ENCODE data around the gene HIPK4.
A peak's percentile ranks its signal among the peaks of the same experiment; 100 is the strongest.
"Not testable (repeated sequence)": the region's sequence is repeated elsewhere in the genome, so short reads cannot be mapped to it uniquely, and the experiment has no call there.

HIPK4 gene

DNA sequence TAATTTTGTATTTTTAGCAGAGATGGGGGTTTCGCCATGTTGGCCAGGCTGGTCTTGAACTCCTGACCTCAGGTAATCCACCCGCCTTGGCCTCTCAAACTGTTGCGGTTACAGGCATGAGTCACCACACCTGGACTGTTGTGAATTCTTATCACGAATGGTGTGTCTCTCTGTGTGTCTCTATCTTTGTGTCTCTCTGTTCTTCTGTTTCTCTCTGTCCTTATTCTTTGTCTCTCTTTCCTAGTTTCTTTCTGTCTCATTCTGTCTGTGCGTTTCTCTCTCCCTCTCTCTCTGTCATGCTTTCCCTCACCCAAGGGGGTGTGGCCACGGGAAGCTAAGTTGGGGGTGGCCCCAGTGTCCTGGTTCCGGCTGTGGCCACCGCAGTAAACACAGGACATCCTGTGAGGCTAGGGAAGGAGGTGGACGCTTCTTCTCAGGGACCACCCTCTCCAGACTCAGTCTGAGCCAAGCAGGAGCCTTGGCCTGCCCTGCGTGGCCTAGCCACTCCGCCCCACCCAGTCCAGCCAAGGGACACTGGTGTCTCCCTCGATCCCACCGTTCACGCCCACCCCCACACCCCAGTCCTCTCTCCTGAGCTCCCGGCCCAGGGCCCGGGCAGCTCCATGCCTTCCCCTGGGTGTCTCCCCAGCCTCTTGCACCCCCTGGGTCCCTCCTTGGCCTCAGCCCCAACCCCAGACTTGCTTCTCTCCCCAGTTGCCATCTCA lies 27.1 kb upstream of the HIPK4 start:
- DNase-seq: no peak

DNA sequence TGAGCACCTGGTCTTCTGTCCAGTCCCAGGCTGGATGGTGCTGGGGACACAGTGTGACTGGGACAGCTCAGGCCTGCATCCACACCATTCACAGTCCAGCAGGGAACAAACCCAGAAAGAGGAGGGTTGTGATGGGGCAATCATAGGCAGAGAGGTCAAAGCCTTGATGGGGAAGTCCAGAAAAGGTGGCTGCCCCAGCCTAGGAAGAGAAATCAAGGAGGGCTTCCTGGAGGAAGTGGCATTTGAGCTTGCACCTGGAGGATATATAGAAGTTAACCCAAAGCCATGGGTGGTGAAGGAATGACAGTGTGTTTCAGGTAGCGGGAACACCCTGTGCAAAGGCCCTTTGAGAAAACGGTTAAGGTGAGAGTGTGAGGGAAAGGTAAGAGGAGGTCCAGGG lies 25.8 kb upstream of the HIPK4 start:
- DNase-seq: no peak

DNA sequence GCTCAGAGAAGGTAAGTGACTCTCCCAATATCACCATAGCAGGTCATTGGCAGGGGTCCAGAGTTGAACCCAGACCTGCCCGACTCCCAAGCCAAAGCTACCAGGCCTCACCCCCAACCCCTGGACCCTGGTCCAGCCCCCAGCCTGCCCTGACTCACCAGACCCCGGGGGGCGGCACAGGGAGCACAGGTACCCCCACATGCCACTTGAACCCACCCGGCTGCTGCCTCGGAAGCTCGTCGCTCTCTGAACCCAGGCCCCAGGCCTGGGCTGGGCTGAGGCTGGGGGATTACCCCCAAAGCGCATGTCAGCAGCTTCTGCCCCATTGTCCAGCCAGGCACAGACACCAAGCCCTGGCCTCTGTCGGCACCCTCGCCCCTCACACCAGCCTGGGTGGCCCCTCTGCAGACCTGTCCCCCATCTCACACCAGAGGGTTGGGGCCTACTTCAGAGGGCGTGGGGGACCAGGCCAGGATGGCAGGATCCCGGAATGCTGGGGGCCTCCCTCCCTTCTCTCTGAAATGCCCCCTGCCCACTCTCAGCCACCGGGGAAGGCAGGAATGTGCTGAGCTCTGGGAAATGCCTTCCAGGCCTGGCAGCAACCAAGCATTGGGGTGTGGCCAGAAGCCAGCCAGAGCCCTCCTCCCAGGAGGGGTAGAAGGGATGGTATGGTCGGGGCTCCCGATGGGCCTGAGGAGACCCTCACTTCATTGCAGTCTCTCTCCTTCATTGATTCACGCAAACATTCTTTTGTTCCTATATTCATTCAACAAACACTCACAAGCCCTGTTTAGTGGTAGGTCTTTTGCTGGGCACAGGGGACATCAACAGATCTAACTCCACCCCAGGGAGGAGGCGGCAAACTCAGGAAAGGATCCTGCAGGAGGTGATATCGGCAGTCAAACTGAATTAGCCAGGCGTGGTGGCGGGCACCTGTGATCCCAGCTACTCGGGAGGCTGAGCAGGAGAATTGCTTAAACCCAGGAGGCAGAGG lies 24.9 kb upstream of the HIPK4 start:
- DNase-seq: no peak

- no peak for DNase-seq
Measured at GRCh38 chr19:40413291-40413845, 23.4 kb upstream of the HIPK4 start, which contains the start of gene PRX. Gene PRX (minus strand): TSS chr19:40413378. CDS start chr19:40407932, 5,446 bp downstream.

GRCh38 chr19:40412866-40413265 lies 22.9 kb upstream of the HIPK4 start:
- DNase-seq: no peak

GRCh38 chr19:40411958-40412499 lies 22.0 kb upstream of the HIPK4 start:
- no peak for DNase-seq

GRCh38 chr19:40411125-40411842 lies 21.3 kb upstream of the HIPK4 start:
- DNase-seq: no peak

- DNase-seq: no peak
Measured at GRCh38 chr19:40410030-40410389, 20.0 kb upstream of the HIPK4 start.

DNA sequence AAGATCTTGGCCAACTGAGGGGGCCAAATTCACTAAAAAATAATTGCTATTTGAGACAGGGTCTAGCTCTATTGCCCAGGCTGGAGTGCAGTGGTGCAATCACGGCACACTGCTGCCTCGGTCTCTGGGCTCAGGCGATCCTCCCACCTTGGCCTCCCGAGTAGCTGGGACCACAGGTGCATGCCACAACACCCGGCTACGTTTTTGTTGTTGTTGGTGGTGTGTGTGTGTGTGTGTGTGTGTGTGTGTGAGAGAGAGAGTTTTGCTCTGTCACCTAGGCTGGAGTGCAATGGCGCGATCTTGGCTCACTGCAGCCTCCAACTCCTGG lies 18.6 kb upstream of the HIPK4 start:
- DNase-seq: not testable (repeated sequence)

- no peak for DNase-seq
Measured at GRCh38 chr19:40407714-40408597, 18.0 kb upstream of the HIPK4 start.

- peak; percentile 87 for DNase-seq
Measured at GRCh38 chr19:40403262-40403984, 13.4 kb upstream of the HIPK4 start.

GRCh38 chr19:40400559-40400958 lies 10.6 kb upstream of the HIPK4 start:
- no peak for DNase-seq

GRCh38 chr19:40398417-40399131 lies 8.6 kb upstream of the HIPK4 start:
- DNase-seq: no peak

GRCh38 chr19:40397568-40397906 lies 7.6 kb upstream of the HIPK4 start:
- no peak for DNase-seq

- no peak for DNase-seq
Measured at GRCh38 chr19:40396886-40397567, 7.0 kb upstream of the HIPK4 start.

DNA sequence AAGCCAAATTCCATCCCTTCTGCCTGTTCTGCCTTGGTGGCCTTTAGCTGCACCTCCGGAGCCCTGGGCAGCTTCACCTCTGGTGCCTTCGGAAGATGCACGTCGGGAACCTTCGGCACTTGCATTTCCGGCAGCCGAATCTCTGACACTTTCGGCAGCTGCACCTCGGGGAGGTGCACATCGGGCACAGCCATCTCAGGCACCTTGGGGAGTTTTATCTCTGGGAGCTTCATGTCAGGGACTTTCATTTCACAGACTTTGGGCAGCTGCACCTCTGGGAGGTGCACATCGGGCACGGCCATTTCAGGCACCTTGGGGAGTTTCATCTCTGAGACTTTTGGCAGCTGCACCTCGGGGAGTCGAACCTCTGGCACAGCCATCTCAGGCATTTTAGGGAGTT lies 6.0 kb upstream of the HIPK4 start:
- no peak for DNase-seq

DNA sequence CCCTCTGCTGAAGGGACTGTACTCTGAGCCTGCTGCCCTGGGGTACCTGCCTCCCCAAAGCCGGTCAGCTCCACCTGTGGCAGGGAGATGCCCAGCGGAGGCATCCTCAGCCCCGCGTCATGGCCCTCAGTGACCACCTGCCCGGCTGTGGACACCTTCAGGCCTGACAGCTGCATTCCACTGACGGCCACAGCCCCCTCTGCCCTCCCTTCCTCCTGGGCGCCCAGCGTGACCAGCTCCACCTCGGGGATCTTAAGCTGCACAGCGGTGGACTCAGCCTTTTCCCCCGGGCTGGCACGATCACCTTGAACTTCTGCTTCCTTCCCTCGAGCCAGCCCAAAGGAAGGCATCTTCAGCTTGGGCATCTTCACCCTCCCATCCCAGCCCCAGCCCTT lies 4.8 kb upstream of the HIPK4 start:
- no peak for DNase-seq

DNA sequence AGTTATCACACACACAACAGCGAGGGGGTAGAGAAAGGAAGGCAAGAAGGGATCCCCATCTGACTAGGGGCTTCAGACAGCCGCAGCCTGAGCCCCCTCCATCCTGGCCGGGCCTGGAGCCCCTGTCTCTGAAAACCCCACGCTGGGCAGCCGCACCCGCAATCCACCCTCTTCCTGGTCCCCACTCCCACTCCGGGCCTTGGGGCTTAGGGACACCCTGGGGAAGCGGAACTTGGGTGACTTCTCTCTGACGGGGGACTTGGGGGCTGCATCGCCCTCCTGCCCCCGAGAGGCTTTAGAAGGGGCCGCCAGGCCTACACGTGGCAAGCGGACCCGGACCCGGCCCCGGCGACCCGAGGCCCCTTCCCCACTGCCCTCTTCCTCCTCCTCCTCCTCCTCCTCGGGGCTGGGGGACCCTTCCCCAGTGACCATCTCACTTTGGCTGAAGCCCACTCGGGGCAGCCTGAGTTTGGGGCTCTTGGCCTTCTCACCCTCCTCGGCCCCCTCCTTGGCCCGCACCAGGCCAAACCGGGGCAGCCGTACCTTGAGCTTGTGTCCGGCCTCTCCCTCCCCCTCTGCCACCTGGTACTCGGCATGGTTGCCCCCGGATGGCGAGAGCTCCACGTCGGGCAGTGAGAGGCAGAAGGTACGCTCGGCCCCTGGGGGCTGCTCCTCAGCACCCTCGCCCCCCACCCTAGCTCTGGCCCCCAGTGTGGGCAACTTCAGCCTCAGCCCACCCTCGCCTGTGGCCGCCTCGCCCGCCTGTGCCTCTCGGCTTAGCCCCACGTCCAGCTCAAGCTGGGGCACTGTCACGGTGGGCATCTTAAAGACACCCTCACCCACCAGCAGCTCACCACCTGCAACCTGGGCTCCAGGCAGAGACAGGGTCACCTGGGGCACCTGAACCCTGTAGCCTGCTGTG lies 4.2 kb upstream of the HIPK4 start:
- no peak for DNase-seq
